CD4-positive, alpha-beta T cell treated with Interleukin-21 for 1 hour (primary cell): ENCODE data around the gene CLEC1A.

Experiments used
- DNase-seq: peaks from one replicate; pipeline ENCODE4 v3.0.0-alpha.2; 2020

The CLEC1A gene, protein sequence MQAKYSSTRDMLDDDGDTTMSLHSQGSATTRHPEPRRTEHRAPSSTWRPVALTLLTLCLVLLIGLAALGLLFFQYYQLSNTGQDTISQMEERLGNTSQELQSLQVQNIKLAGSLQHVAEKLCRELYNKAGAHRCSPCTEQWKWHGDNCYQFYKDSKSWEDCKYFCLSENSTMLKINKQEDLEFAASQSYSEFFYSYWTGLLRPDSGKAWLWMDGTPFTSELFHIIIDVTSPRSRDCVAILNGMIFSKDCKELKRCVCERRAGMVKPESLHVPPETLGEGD

DNA sequence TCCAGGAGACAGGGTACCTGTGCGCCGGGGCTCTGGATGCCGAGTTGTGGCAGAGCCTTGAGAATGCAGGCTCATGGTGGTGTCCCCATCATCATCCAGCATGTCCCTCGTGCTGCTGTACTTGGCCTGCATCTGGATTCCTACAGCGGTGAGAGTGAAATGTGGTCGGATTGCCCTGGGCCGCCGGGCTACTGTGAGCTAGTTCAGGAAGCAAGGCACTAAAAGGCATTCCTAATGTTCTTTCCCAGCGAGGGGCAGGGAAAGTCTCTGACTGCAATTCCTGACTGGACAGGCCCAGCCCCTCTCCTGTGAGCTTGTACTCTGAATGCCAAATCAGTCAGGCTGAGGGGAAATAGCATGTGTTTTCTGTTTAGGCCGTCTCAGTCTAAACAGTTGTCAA is at the start of gene CLEC1A:
Gene CLEC1A (minus strand): TSS at position 195 of the 400 bp plus-strand sequence. CDS start 63 bp downstream, at position 132.
- no peak for DNase-seq

- no peak for DNase-seq
Measured at GRCh38 chr12:10147714-10148403, 49.1 kb upstream of the CLEC1A start.

- DNase-seq = no peak
Measured at GRCh38 chr12:10142976-10143589, 44.3 kb upstream of the CLEC1A start.

GRCh38 chr12:10140001-10140400 is 41.2 kb upstream of the CLEC1A start:
- peak; percentile 60 for DNase-seq

DNA sequence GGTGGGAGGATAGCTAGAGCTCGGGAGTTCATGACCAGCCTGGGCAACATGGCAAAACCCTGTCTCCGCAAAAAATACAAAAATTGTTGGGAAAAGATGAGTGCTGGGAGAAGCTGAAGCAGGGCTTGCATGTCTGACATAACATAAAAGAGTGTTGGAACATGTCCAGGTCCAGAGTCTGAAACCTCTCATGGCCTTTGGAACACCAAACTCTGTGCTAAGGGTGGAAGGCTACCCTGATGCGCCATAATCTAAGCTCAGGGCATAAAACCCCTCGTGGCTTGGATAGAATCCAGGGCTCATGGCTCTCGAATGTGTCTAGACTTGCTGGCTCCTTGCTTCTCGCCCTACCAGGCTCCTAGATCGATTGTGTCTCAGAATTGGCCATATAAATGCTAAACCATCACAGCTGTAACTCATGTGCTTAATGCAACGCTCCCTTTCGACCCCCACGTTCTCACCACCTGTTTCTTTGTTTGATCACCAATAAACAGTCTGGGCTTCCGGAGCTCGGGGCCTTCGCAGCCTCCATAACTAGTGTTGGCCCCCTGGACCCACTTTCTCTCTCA is 37.9 kb upstream of the CLEC1A start:
- no peak for DNase-seq

GRCh38 chr12:10135126-10135525 is 36.3 kb upstream of the CLEC1A start:
- no peak for DNase-seq

GRCh38 chr12:10132850-10133370 is 34.1 kb upstream of the CLEC1A start:
- DNase-seq = no peak

- DNase-seq = no peak
Measured at GRCh38 chr12:10131111-10131690, 32.4 kb upstream of the CLEC1A start.

DNA sequence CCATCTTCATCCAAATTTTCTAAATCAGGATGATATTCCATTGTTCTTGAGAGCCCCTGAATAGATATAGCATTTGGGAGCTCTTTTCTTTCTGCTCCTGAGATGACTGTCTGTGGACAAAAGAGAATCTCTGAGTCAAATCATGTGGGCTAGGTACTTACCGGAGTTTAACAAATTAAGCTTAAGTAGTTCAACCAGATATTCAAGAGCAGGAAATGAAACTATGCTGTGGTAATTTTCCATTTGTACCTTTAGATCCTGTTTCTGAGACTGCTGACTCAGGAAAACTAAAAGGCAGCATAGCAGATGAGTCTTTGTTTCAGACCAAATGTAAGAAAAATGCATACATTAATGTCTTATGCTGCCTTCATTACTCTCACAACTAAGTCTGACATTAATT is 31.3 kb upstream of the CLEC1A start, which contains the start of gene CLEC7A:
Gene CLEC7A (minus strand): TSS at position 158 of the 400 bp plus-strand sequence. CDS start 117 bp downstream, at position 41.
- peak; percentile 21 for DNase-seq

GRCh38 chr12:10128687-10129086 is 29.9 kb upstream of the CLEC1A start:
- DNase-seq = peak; percentile 35

DNA sequence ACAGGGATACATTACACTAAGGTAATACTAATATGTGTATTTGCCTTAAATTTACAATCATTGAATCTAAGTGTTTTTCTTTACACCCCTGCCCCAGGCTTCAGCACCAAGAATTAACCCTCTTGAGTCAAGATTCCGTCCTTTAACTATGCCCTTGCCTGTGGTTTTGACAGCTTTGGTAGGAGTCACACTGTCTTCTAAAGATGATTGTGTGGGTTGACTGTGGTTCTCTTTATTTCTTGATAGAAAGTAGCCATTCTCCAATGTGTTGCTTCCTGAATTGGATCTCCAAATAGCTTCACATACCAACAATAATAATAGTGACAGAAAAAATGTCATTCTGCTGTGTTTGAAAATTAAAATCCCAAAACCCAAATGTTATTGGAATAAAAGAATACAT is 27.6 kb upstream of the CLEC1A start:
- no peak for DNase-seq

DNA sequence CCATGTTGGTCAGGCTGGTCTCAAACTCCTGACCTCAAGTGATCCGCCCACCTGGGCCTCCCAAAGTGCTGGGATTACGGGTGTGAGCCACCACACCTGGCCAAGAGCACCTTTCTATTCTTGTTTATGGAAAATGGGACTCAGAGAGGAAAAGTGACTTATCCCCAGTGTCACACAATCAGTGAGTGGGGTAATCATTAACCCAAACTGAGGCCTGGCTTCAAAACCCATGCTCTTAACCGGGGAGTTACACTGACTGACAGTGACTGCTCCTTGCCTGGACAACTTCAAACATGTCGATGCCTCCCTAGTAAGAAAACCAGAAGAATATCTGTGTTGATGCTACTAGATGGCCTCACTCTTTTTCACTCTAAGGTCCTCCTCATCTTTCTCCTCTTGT is 23.9 kb upstream of the CLEC1A start:
- DNase-seq = no peak

GRCh38 chr12:10121278-10121677 is 22.5 kb upstream of the CLEC1A start:
- no peak for DNase-seq

- no peak for DNase-seq
Measured at GRCh38 chr12:10119066-10119465, 20.3 kb upstream of the CLEC1A start.

- no peak for DNase-seq
Measured at GRCh38 chr12:10115890-10116289, 17.1 kb upstream of the CLEC1A start.

- no peak for DNase-seq
Measured at GRCh38 chr12:10115311-10115710, 16.5 kb upstream of the CLEC1A start.

DNA sequence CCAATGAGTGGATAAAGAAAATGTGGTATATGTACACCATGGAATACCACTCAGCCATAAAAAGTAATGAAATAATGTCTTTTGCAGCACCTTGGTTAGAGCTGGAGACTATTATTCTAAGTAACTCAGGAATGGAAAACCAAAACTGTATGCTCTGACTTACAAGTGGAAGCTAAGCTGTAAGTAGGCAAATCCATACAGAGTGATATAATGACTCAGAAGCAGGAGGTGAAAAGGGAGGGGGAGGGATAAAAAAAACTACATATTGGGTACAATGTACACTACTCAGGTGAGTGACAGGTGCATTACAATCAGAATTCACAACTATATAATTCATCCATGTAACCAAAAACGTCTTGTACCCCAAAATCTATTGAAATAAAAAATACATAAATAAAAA is 15.1 kb upstream of the CLEC1A start:
- no peak for DNase-seq

GRCh38 chr12:10113075-10113474 is 14.3 kb upstream of the CLEC1A start:
- DNase-seq = no peak

DNA sequence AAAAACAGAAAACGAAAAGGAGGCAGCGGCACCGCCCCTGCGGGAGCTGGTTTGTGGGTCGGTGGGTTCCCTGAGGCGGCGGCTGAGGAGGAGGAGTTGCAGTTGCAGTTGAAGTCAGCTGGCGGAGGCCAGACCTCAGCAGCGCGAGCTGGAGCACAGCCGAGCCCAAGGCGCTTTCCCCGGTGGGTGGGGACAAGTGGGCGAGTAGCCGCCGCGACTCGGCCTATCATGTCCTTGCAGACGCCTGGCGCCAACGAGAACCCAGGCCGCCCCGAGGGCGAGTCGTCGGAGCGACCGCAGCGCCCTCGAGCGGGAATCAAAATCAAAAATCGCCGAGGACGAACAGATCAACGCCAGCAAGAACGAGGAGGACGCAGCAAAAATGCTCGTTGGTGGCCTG is 12.7 kb upstream of the CLEC1A start:
- no peak for DNase-seq

DNA sequence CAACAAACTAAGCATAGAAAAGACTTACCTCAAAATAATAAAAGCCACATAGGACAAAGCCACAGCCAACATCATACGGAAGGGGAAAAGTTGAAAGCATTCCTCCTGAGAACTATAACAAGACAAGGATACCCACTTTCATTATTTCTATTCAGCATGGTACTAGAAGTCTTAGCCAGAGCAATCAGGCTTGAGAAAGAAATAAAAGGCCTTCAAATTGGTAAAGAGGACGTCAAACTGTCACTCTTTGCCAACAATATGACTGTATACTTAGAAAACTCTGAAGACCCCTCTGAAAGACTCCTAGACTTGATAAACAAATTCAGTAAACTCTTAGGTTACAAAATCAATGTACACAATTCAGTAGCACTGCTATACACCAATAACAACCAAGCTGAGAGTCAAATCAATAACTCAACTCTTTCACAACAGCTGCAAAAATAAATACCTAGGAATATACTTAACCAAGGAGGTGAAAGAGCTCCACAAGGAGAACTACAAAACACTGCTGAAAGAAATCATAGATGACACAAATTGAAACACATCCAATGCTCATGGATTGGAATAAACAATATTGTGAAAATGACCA is 11.6 kb upstream of the CLEC1A start:
- DNase-seq = no peak

GRCh38 chr12:10102322-10102721 is 3.5 kb upstream of the CLEC1A start:
- no peak for DNase-seq

DNA sequence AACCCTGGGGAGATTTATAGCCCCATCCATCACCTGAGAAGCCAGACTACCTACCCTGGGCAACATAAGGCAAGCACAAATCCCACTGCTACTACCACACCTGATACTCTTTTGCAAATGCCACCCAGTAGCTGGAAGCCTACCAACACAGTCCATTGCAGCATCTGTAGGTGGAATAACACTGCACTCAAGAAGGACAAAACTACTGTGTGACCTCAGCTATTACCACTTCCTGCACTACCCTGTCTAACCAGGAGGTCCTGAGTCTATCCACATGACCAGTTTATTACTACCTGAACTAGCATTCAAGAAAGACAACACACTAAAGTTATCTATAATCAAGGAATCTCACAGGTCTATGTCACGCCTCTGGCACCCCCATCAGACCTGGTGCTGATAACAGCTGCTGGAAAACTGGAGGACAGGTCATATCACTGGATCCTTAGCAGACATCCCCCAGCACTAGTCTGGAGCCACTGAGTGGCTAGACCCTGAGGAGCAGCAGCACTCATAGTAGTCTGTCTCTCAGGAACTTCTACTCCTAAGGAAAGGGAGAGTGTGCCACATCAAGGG is 2.9 kb upstream of the CLEC1A start:
- DNase-seq = no peak
